ENCODE measurements around the gene CDHR5. TPM values are rescaled to one million over a fixed set of nuclear protein-coding genes. Genes with fewer than 3 reads are reported as not detected.

CDHR5 gene
- total and polyA plus RNA-seq, 2 donors (not counting 1 experiment from before 2014, with no cell fraction given): not detected

DNA sequence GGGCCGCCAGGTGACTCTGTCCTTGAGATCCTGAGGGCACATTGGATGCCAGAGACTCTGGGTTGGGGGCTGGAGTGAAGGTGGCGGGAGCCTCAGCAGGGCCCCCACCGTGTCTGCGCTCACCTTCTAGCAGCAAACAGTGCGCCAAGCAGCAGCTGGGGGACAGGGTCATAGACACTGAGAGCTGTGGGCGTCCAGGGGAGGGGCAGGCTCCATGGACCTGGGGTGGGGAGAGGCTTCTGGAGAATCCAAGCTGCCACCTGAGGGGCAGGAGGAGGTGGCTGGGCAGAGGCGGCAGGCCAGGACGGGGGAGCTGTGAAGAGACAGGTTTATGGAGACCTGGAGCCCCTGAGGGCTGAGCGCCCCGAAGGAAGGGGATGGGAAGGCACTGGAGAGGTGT lies 40.5 kb downstream of the CDHR5 start:
- DNase-seq (ENCODE audit: low read depth in 2 of 2): no peak

DNA sequence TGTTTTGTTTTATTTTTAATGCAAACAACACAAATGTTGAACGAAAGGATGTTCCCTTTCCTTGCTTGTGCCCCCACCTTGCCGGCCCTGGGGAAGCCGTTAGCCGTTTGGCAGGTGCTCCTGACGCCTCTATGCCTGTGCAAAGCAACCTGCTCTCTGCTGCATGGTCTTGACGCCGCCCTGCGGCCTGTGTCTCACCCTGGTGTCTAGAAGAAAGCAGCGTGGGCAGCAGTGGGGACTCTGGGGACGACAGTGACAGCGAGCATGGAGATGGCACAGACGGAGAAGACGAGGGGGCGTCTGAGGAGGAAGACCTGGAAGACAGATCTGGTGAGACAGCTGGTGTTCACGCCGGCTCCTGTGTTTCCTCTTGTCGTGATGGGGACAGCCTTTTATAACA lies 43.0 kb downstream of the CDHR5 start:
- Histone ChIP-seq H3K27ac (ENCODE audit: insufficient read depth, low read length) (no peak overlapping the region), H3K9ac (ENCODE audit: insufficient read depth, low read length) (no peak overlapping the region), H3K79me2 (ENCODE audit: control insufficient read depth, insufficient read depth, low read length) (peaks cover 66% of the 10 kb centered on the region), H3K27me3 (ENCODE audit: control insufficient read depth, insufficient read depth, low read length) (no peaks in the 10 kb centered on the region), H3K4me2 (ENCODE audit: extremely low read depth, insufficient read depth, low read length) (no peak overlapping the region), H3K36me3 (ENCODE audit: control insufficient read depth, insufficient read depth, low read length) (peaks cover 18% of the 10 kb centered on the region), H3K9me3 (ENCODE audit: control insufficient read depth, insufficient read depth, low read depth, low read length) (no peaks in the 10 kb centered on the region), H3K4me1 (ENCODE audit: control insufficient read depth, extremely low read depth, insufficient read depth, low read length) (peaks cover 3% of the 10 kb centered on the region), H3K4me3 (replicated peaks in 1 of 4; ENCODE audit: control extremely low read depth in 1 of 4, insufficient read depth in 1 of 4, low read depth in 3 of 4, low read length in 4 of 4) (no peak overlapping the region), H2AFZ (ENCODE audit: low read length) (no peak overlapping the region), H4K20me1 (ENCODE audit: control insufficient read depth, extremely low read depth, insufficient read depth, low read length) (no peaks in the 10 kb centered on the region)
- no peak for DNase-seq (ENCODE audit: low read depth in 2 of 2)
- TF ChIP-seq, protein P1, sequence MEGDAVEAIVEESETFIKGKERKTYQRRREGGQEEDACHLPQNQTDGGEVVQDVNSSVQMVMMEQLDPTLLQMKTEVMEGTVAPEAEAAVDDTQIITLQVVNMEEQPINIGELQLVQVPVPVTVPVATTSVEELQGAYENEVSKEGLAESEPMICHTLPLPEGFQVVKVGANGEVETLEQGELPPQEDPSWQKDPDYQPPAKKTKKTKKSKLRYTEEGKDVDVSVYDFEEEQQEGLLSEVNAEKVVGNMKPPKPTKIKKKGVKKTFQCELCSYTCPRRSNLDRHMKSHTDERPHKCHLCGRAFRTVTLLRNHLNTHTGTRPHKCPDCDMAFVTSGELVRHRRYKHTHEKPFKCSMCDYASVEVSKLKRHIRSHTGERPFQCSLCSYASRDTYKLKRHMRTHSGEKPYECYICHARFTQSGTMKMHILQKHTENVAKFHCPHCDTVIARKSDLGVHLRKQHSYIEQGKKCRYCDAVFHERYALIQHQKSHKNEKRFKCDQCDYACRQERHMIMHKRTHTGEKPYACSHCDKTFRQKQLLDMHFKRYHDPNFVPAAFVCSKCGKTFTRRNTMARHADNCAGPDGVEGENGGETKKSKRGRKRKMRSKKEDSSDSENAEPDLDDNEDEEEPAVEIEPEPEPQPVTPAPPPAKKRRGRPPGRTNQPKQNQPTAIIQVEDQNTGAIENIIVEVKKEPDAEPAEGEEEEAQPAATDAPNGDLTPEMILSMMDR (conservative IDR thresholded peaks at IDR 0.05 in 1 of 2, IDR thresholded peaks at IDR 0.05 in 1 of 2; ENCODE audit: low read depth in 1 of 2, low read length in 2 of 2): no peak
- TF ChIP-seq EZH2 (IDR thresholded peaks at IDR 0.05; ENCODE audit: low read length, missing control alignments): no peak

More for the DNA sequence above, 40.5 kb downstream of the CDHR5 start:
- H3K79me2 ChIP-seq (ENCODE audit: control insufficient read depth, insufficient read depth, low read length): peaks cover 45% of the 10 kb centered on the region
- TF ChIP-seq EZH2 (IDR thresholded peaks at IDR 0.05; ENCODE audit: low read length, missing control alignments): no peak
- TF ChIP-seq, protein P1 (conservative IDR thresholded peaks at IDR 0.05 in 1 of 2, IDR thresholded peaks at IDR 0.05 in 1 of 2; ENCODE audit: low read depth in 1 of 2, low read length in 2 of 2): no peak
- peaks cover 3% of the 10 kb centered on the region for H3K4me1 ChIP-seq (ENCODE audit: control insufficient read depth, extremely low read depth, insufficient read depth, low read length)
- no peaks in the 10 kb centered on the region for H3K27me3 ChIP-seq (ENCODE audit: control insufficient read depth, insufficient read depth, low read length)
- no peak overlapping the region for H3K4me3 ChIP-seq (replicated peaks in 1 of 4; ENCODE audit: control extremely low read depth in 1 of 4, insufficient read depth in 1 of 4, low read depth in 3 of 4, low read length in 4 of 4)
- peaks cover 28% of the 10 kb centered on the region for H3K36me3 ChIP-seq (ENCODE audit: control insufficient read depth, insufficient read depth, low read length)
- no peak overlapping the region for H3K4me2 ChIP-seq (ENCODE audit: extremely low read depth, insufficient read depth, low read length)
- no peak overlapping the region for H2AFZ ChIP-seq (ENCODE audit: low read length)
- no peak overlapping the region for H3K9ac ChIP-seq (ENCODE audit: insufficient read depth, low read length)
- H4K20me1 ChIP-seq (ENCODE audit: control insufficient read depth, extremely low read depth, insufficient read depth, low read length): no peaks in the 10 kb centered on the region
- H3K27ac ChIP-seq (ENCODE audit: insufficient read depth, low read length): no peak overlapping the region
- H3K9me3 ChIP-seq (ENCODE audit: control insufficient read depth, insufficient read depth, low read depth, low read length): no peaks in the 10 kb centered on the region

DNA sequence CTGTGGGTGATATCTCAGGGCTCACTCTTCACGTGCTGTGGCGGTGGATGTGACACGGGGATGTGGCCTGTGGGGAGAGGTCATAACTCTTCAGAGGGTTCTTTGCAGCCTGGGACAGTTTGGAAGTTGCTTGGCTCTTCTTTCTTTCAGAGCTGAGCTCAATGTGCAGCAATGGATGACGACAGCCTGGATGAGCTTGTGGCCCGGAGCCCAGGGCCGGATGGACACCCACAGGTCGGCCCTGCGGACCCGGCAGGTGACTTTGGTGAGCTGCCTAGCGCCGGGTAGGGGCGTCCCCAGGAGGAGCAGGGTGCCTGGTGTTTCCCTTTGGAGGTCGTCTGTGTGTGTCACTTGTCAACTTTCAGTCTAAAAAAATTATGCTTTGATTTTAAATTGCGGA lies 43.4 kb downstream of the CDHR5 start:
- Histone ChIP-seq H3K79me2 (ENCODE audit: control insufficient read depth, insufficient read depth, low read length) (peaks cover 67% of the 10 kb centered on the region), H3K4me3 (replicated peaks in 1 of 4; ENCODE audit: control extremely low read depth in 1 of 4, insufficient read depth in 1 of 4, low read depth in 3 of 4, low read length in 4 of 4) (no peak overlapping the region), H3K4me1 (ENCODE audit: control insufficient read depth, extremely low read depth, insufficient read depth, low read length) (peaks cover 3% of the 10 kb centered on the region), H2AFZ (ENCODE audit: low read length) (no peak overlapping the region), H3K9me3 (ENCODE audit: control insufficient read depth, insufficient read depth, low read depth, low read length) (no peaks in the 10 kb centered on the region), H3K36me3 (ENCODE audit: control insufficient read depth, insufficient read depth, low read length) (peaks cover 15% of the 10 kb centered on the region), H4K20me1 (ENCODE audit: control insufficient read depth, extremely low read depth, insufficient read depth, low read length) (no peaks in the 10 kb centered on the region), H3K27ac (ENCODE audit: insufficient read depth, low read length) (no peak overlapping the region), H3K27me3 (ENCODE audit: control insufficient read depth, insufficient read depth, low read length) (no peaks in the 10 kb centered on the region), H3K4me2 (ENCODE audit: extremely low read depth, insufficient read depth, low read length) (no peak overlapping the region), H3K9ac (ENCODE audit: insufficient read depth, low read length) (no peak overlapping the region)
- TF ChIP-seq EZH2 (IDR thresholded peaks at IDR 0.05; ENCODE audit: low read length, missing control alignments): no peak
- TF ChIP-seq, protein P1 (conservative IDR thresholded peaks at IDR 0.05 in 1 of 2, IDR thresholded peaks at IDR 0.05 in 1 of 2; ENCODE audit: low read depth in 1 of 2, low read length in 2 of 2): no peak
- no peak for DNase-seq (ENCODE audit: low read depth in 2 of 2)

All from fibroblast of lung (primary cell).